ENCODE measurements around the gene PIGO.

PIGO gene

GRCh38 chr9:35070823-35071813, 25.3 kb downstream of the PIGO start:
- DNase-seq, result no peak

GRCh38 chr9:35069020-35069419, 27.4 kb downstream of the PIGO start:
- no peak for DNase-seq

GRCh38 chr9:35067056-35067455, 29.3 kb downstream of the PIGO start:
- DNase-seq, result no peak

GRCh38 chr9:35060548-35061207, 35.7 kb downstream of the PIGO start:
- no peak for DNase-seq

- DNase-seq, result no peak
These were observed 37.0 kb downstream of the PIGO start for GRCh38 chr9:35059438-35059837.

- no peak for DNase-seq
These were observed 39.1 kb downstream of the PIGO start for GRCh38 chr9:35057271-35057620.

- no peak for DNase-seq
These were observed 39.7 kb downstream of the PIGO start for GRCh38 chr9:35056571-35057270.

GRCh38 chr9:35054871-35055644, 41.3 kb downstream of the PIGO start:
- DNase-seq, result no peak

GRCh38 chr9:35054185-35054835, 42.1 kb downstream of the PIGO start:
- DNase-seq, result no peak

GRCh38 chr9:35051069-35051967, 45.1 kb downstream of the PIGO start:
- peak; percentile 23 for DNase-seq

- DNase-seq, result no peak
These were observed 47.9 kb downstream of the PIGO start for GRCh38 chr9:35048511-35048910.

- no peak for DNase-seq
These were observed 52.3 kb downstream of the PIGO start for GRCh38 chr9:35044071-35044470.

GRCh38 chr9:35042891-35043545, 53.4 kb downstream of the PIGO start:
- DNase-seq, result no peak

- DNase-seq, result no peak
These were observed 54.2 kb downstream of the PIGO start for GRCh38 chr9:35042081-35042604.

Data from NCI-H1092 treated with DMSO at 0.1 percent for 48 hours (cell line).